ENCODE results near the gene CD207. TPM values are rescaled to one million over a fixed set of nuclear protein-coding genes. Genes with fewer than 3 reads are reported as not detected.

Gene CD207
- total and polyA plus RNA-seq, 4 donors: not detected

DNA sequence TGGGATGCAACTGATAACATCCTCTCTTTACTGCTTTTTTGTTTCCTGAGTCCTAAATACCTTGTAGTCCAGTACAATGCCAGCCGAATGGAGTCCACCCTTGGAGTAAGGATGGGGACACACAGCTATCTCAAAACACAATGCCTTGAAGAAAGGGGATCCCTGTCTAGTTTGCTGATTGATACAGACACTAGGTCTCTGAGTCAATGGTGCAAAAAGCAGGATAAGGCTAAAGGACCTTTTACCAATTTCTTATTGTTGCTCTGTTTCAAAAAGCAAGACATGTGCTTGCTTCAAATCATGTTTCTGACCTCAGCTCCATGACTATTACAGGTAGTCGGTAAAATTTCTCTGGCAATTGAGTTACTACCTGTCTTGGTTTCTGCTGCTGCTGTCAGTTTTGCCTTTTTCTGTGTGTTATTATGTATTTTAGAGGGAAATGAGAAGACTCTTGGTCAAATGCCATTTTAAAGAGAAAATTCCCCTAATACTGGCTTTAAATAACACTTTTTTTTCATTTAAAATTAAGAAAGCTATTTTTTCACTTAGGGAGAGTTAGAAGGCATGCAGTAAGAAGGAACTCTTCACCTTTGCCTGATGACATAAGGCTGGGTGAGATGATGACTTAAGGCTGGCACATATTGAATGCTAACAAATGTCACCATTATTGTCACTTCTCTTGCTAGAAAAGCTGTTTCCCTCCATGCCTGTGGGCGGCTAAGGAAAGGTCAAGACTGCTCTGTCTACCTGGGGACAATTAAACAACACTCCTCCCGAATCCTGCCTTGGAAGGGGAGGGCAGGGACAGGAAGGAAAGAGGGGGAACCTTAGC, 40.2 kb downstream of the CD207 start:
- H3K4me3 ChIP-seq (ENCODE audit: low read depth in 1 of 3, low read length in 3 of 3): no peak overlapping the region
- H3K9me3 ChIP-seq (ENCODE audit: control insufficient read depth in 4 of 4, low read length in 3 of 4): no peaks in the 10 kb centered on the region
- TF ChIP-seq HNF4G (IDR thresholded peaks at IDR 0.05) (no peak), YY1 (IDR thresholded peaks at IDR 0.05) (no peak), FOXA1 (IDR thresholded peaks at IDR 0.05) (no peak), EGR1 (IDR thresholded peaks at IDR 0.05; ENCODE audit: low read depth in 2 of 2) (no peak), FOXA2 (IDR thresholded peaks at IDR 0.05) (no peak), SP1 (IDR thresholded peaks at IDR 0.05) (no peak), RAD21 (IDR thresholded peaks at IDR 0.05) (no peak), JUND (IDR thresholded peaks at IDR 0.05) (no peak)
- TF ChIP-seq, protein P1, sequence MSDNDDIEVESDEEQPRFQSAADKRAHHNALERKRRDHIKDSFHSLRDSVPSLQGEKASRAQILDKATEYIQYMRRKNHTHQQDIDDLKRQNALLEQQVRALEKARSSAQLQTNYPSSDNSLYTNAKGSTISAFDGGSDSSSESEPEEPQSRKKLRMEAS (IDR thresholded peaks at IDR 0.05): no peak
- TF ChIP-seq, protein P2, sequence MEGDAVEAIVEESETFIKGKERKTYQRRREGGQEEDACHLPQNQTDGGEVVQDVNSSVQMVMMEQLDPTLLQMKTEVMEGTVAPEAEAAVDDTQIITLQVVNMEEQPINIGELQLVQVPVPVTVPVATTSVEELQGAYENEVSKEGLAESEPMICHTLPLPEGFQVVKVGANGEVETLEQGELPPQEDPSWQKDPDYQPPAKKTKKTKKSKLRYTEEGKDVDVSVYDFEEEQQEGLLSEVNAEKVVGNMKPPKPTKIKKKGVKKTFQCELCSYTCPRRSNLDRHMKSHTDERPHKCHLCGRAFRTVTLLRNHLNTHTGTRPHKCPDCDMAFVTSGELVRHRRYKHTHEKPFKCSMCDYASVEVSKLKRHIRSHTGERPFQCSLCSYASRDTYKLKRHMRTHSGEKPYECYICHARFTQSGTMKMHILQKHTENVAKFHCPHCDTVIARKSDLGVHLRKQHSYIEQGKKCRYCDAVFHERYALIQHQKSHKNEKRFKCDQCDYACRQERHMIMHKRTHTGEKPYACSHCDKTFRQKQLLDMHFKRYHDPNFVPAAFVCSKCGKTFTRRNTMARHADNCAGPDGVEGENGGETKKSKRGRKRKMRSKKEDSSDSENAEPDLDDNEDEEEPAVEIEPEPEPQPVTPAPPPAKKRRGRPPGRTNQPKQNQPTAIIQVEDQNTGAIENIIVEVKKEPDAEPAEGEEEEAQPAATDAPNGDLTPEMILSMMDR (IDR thresholded peaks at IDR 0.05; ENCODE audit: low read depth, low read length, missing input control): no peak
- TF ChIP-seq, protein P3, sequence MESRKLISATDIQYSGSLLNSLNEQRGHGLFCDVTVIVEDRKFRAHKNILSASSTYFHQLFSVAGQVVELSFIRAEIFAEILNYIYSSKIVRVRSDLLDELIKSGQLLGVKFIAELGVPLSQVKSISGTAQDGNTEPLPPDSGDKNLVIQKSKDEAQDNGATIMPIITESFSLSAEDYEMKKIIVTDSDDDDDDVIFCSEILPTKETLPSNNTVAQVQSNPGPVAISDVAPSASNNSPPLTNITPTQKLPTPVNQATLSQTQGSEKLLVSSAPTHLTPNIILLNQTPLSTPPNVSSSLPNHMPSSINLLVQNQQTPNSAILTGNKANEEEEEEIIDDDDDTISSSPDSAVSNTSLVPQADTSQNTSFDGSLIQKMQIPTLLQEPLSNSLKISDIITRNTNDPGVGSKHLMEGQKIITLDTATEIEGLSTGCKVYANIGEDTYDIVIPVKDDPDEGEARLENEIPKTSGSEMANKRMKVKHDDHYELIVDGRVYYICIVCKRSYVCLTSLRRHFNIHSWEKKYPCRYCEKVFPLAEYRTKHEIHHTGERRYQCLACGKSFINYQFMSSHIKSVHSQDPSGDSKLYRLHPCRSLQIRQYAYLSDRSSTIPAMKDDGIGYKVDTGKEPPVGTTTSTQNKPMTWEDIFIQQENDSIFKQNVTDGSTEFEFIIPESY (IDR thresholded peaks at IDR 0.05): no peak
- H3K9ac ChIP-seq (ENCODE audit: low read depth in 1 of 2, low read length in 2 of 2): no peak overlapping the region
- H3K27ac ChIP-seq (ENCODE audit: low read depth in 1 of 2, low read length in 2 of 2): no peak overlapping the region
- H3K36me3 ChIP-seq (ENCODE audit: control insufficient read depth in 4 of 4, insufficient read depth in 3 of 4, low read depth in 1 of 4, low read length in 3 of 4): no peaks in the 10 kb centered on the region
- no peak for DNase-seq (ENCODE audit: low spot score)
- H3K27me3 ChIP-seq (ENCODE audit: control insufficient read depth in 4 of 4, insufficient read depth in 4 of 4, low read length in 3 of 4): peaks cover 0 to 10% (median 8%) of the 10 kb centered on the region in 4 donors
- peaks cover 0 to 3% (median under 1%) of the 10 kb centered on the region in 4 donors for H3K4me1 ChIP-seq (ENCODE audit: control insufficient read depth in 4 of 4, insufficient read depth in 4 of 4, low read length in 3 of 4)
- WGBS: 70% methylated on average over 4 of the region's 4 CpGs

DNA sequence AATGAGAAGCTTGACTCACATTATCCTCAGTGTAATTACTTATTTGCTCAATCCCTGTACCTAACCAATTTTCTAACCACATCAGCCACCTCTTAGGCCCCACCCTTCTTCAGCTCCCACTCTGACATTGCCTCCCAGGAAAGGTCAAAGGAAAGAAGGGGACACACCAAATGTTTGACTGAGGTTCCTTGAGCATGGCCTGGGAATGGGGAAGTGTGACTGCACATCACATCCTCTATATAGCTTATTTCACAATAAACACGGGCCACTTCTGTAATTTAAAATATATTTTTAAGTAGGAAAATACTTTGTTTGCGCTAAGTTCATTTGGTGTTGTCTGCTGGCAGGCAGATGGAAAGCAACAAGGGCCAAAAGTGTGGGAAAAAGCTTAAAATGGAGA, 42.2 kb downstream of the CD207 start:
- Histone ChIP-seq H3K9me3 (ENCODE audit: control insufficient read depth in 4 of 4, low read length in 3 of 4) (no peaks in the 10 kb centered on the region), H3K4me1 (ENCODE audit: control insufficient read depth in 4 of 4, insufficient read depth in 4 of 4, low read length in 3 of 4) (peaks cover 7 to 12% (median 9%) of the 10 kb centered on the region in 4 donors), H3K36me3 (ENCODE audit: control insufficient read depth in 4 of 4, insufficient read depth in 3 of 4, low read depth in 1 of 4, low read length in 3 of 4) (no peaks in the 10 kb centered on the region), H3K27ac (ENCODE audit: low read depth in 1 of 2, low read length in 2 of 2) (no peak overlapping the region), H3K4me3 (ENCODE audit: low read depth in 1 of 3, low read length in 3 of 3) (no peak overlapping the region), H3K9ac (ENCODE audit: low read depth in 1 of 2, low read length in 2 of 2) (no peak overlapping the region), H3K27me3 (ENCODE audit: control insufficient read depth in 4 of 4, insufficient read depth in 4 of 4, low read length in 3 of 4) (peaks cover 0 to 20% (median 12%) of the 10 kb centered on the region in 4 donors)
- no peak for TF ChIP-seq JUND (IDR thresholded peaks at IDR 0.05)
- TF ChIP-seq FOXA2 (IDR thresholded peaks at IDR 0.05): no peak
- TF ChIP-seq HNF4A (conservative IDR thresholded peaks at IDR 0.05): no peak
- TF ChIP-seq RXRA (IDR thresholded peaks at IDR 0.05): no peak
- no peak for DNase-seq (ENCODE audit: low spot score)
- WGBS: 68% methylated on average over 2 of the region's 2 CpGs

Data from liver (tissue), 9 donors.